Glutamatergic neuron (in vitro differentiated cells): ENCODE data around the gene EID2B. TPM values are rescaled to one million over a fixed set of nuclear protein-coding genes. Genes with fewer than 3 reads are reported as not detected.

ENCODE experiments used
- DNase-seq: peaks from one replicate; pipeline ENCODE4 v3.0.0; 2022
- H3K27ac Mint-ChIP-seq: one replicate; pipeline ENCODE4 v1.8.0; 2020; ENCODE audit warnings: mild to moderate bottlenecking, mixed read lengths, inconsistent platforms; ENCODE audit not compliant: unreplicated experiment
- H3K27me3 Mint-ChIP-seq: one replicate; pipeline ENCODE4 v1.8.0; 2020; ENCODE audit warnings: mild to moderate bottlenecking, moderate library complexity, mixed read lengths, inconsistent platforms; ENCODE audit not compliant: unreplicated experiment
- H3K36me3 Mint-ChIP-seq: one replicate; pipeline ENCODE4 v1.8.0; 2020; ENCODE audit warnings: mild to moderate bottlenecking, mixed read lengths, inconsistent platforms; ENCODE audit not compliant: unreplicated experiment
- H3K4me1 Mint-ChIP-seq: one replicate; pipeline ENCODE4 v1.8.0; 2020; ENCODE audit warnings: mild to moderate bottlenecking, low read depth, mixed read lengths, inconsistent platforms; ENCODE audit not compliant: unreplicated experiment
- H3K4me3 Mint-ChIP-seq: one replicate; pipeline ENCODE4 v1.8.0; 2020; ENCODE audit warnings: mild to moderate bottlenecking, mixed read lengths, inconsistent platforms; ENCODE audit not compliant: unreplicated experiment
- H3K9me3 Mint-ChIP-seq: one replicate; pipeline ENCODE4 v1.8.0; 2020; ENCODE audit warnings: mild to moderate bottlenecking, moderate library complexity, mixed read lengths, inconsistent platforms; ENCODE audit not compliant: unreplicated experiment
- CTCF ChIP-seq: fragments of 200-600 bp; sonication (generic); IDR thresholded peaks from one replicate; pipeline ENCODE4 v1.5.0; 2021; ENCODE audit not compliant: partially characterized antibody, unreplicated experiment
- long read RNA-seq: library from polyadenylated mRNA; unstranded; transcript quantifications from one replicate; pipeline ENCODE4 v2.0.0, GENCODE V29; 2020; ENCODE audit not compliant: unreplicated experiment
- total RNA-seq: library from RNA; stranded (reverse); fragmentation: NEBNext Ultra II Directional; extraction: Animal tissue kit (Norgen Biotek cat#: 25700); gene quantifications from one replicate; pipeline ENCODE4 v1.2.1, GENCODE V29; 2021; ENCODE audit not compliant: unreplicated experiment

EID2B gene
- 7.6 TPM for total RNA-seq
- long read RNA-seq, transcript EID2B-201 (1 exons, 1,865 nt): major isoform, 5 of 5 reads
- long read RNA-seq, partial matches to known transcripts: 0 of 5 reads
- long read RNA-seq, other reads (novel, unspliced or antisense): 0 of 5 reads

- TF ChIP-seq CTCF: peak; percentile 93
- peak; percentile 95 for DNase-seq
- H3K9me3 Mint-ChIP-seq: peaks cover 7% of the 10 kb centered on the region
- peak within 1 kb of the TSS; percentile 97 for H3K27ac Mint-ChIP-seq
- peak within 1 kb of the TSS; percentile 97 for H3K4me3 Mint-ChIP-seq
- H3K4me1 Mint-ChIP-seq: peaks cover 2% of the 10 kb centered on the region
- H3K36me3 Mint-ChIP-seq: no peaks in the 10 kb centered on the region
- no peaks in the 10 kb centered on the region for H3K27me3 Mint-ChIP-seq
Measured at GRCh38 chr19:39532233-39533002, at the start of gene EID2B. Gene EID2B, minus strand, starts transcription at chr19:39532852. Its CDS starts 50 bp downstream, at chr19:39532802.

- Mint-ChIP-seq H3K27ac (no peak overlapping the region), H3K27me3 (peaks cover 7% of the 10 kb centered on the region), H3K9me3 (peaks cover 2% of the 10 kb centered on the region), H3K4me1 (no peaks in the 10 kb centered on the region), H3K4me3 (no peak overlapping the region), H3K36me3 (no peaks in the 10 kb centered on the region)
- no peak for DNase-seq
- TF ChIP-seq CTCF: no peak
Measured at GRCh38 chr19:39582442-39582841, 49.8 kb upstream of the EID2B start.

- peaks cover 8% of the 10 kb centered on the region for H3K36me3 Mint-ChIP-seq
- DNase-seq: no peak
- no peak overlapping the region for H3K4me3 Mint-ChIP-seq
- H3K27me3 Mint-ChIP-seq: peaks cover 5% of the 10 kb centered on the region
- H3K9me3 Mint-ChIP-seq: no peaks in the 10 kb centered on the region
- H3K27ac Mint-ChIP-seq: no peak overlapping the region
- TF ChIP-seq CTCF: no peak
- no peaks in the 10 kb centered on the region for H3K4me1 Mint-ChIP-seq
Measured at GRCh38 chr19:39568604-39569003, 36.0 kb upstream of the EID2B start.

- no peak for TF ChIP-seq CTCF
- H3K27ac Mint-ChIP-seq: no peak overlapping the region
- H3K27me3 Mint-ChIP-seq: no peaks in the 10 kb centered on the region
- no peaks in the 10 kb centered on the region for H3K4me1 Mint-ChIP-seq
- no peaks in the 10 kb centered on the region for H3K9me3 Mint-ChIP-seq
- H3K4me3 Mint-ChIP-seq: no peak overlapping the region
- H3K36me3 Mint-ChIP-seq: no peaks in the 10 kb centered on the region
- no peak for DNase-seq
Measured at GRCh38 chr19:39566064-39566463, 33.4 kb upstream of the EID2B start.

GRCh38 chr19:39563408-39563807 lies 30.8 kb upstream of the EID2B start:
- DNase-seq: no peak
- Mint-ChIP-seq H3K4me3 (no peak overlapping the region), H3K36me3 (no peaks in the 10 kb centered on the region), H3K9me3 (no peaks in the 10 kb centered on the region), H3K27ac (no peak overlapping the region), H3K27me3 (no peaks in the 10 kb centered on the region), H3K4me1 (no peaks in the 10 kb centered on the region)
- no peak for TF ChIP-seq CTCF
